Smooth muscle cell (in vitro differentiated cells): ENCODE results near the gene CACNA1F. TPM values are rescaled to one million over a fixed set of nuclear protein-coding genes. Genes with fewer than 3 reads are reported as not detected.

Experiments used
- DNase-seq: peaks from one replicate; lab custom pipeline; 2025; ENCODE audit not compliant: unreplicated experiment; lab: John Stamatoyannopoulos, UW
- H2AFZ ChIP-seq: fragments of 200-600 bp; sonication (generic); 2 replicates; pipeline ENCODE4 v1.6.0; 2016; ENCODE audit warnings: antibody characterized with exemption, low read depth, mild to moderate bottlenecking
- H3F3A ChIP-seq: fragments of 200-600 bp; sonication (generic); 2 replicates; pipeline ENCODE4 v1.6.0; 2017; ENCODE audit warnings: antibody characterized with exemption, low read depth
- H3K27ac ChIP-seq: fragments of 200-600 bp; sonication (generic); 2 replicates; pipeline ENCODE4 v1.5.1; 2016; ENCODE audit warnings: low read depth, mild to moderate bottlenecking
- H3K27me3 ChIP-seq: fragments of 200-600 bp; sonication (generic); 2 replicates; pipeline ENCODE4 v1.6.1; 2016; ENCODE audit warnings: low read depth, mild to moderate bottlenecking
- H3K36me3 ChIP-seq: fragments of 200-600 bp; sonication (generic); 2 replicates; pipeline ENCODE4 v1.5.1; 2016; ENCODE audit warnings: low read depth
- H3K4me1 ChIP-seq: fragments of 200-600 bp; sonication (generic); 2 replicates; pipeline ENCODE4 v1.5.1; 2016; ENCODE audit warnings: low read depth
- H3K4me2 ChIP-seq: fragments of 200-600 bp; sonication (generic); 2 replicates; pipeline ENCODE4 v1.6.0; 2016; ENCODE audit warnings: mild to moderate bottlenecking
- H3K4me3 ChIP-seq: fragments of 200-600 bp; sonication (generic); 2 replicates; pipeline ENCODE4 v1.5.1; 2016; ENCODE audit warnings: mild to moderate bottlenecking
- H3K79me2 ChIP-seq: fragments of 200-600 bp; sonication (generic); 2 replicates; pipeline ENCODE4 v1.6.0; 2016; ENCODE audit warnings: low read depth, mild to moderate bottlenecking
- H3K9ac ChIP-seq: fragments of 200-600 bp; sonication (generic); 2 replicates; pipeline ENCODE4 v1.6.0; 2016; ENCODE audit warnings: low read depth
- H3K9me3 ChIP-seq: fragments of 200-600 bp; sonication (generic); replicated peaks from 2 replicates; pipeline ENCODE4 v1.5.1; 2016; ENCODE audit warnings: low read depth
- H4K20me1 ChIP-seq: fragments of 200-600 bp; sonication (generic); 2 replicates; pipeline ENCODE4 v1.6.0; 2016; ENCODE audit warnings: low read depth
- CTCF ChIP-seq: fragments of 200-600 bp; sonication (generic); IDR thresholded peaks from 2 replicates; pipeline ENCODE4 v1.5.1; 2017; ENCODE audit warnings: borderline replicate concordance, mild to moderate bottlenecking, antibody characterized with exemption; ENCODE audit not compliant: insufficient read depth, poor library complexity, severe bottlenecking
- WGBS: methylation state at CpG from one replicate; pipeline ENCODE4 v1.1.7; 2016; ENCODE audit warnings: low lambda C conversion rate; 5-methylcytosine and 5-hydroxymethylcytosine counted together
- polyA plus RNA-seq: library from polyadenylated mRNA; unstranded; fragments of >200 nt; fragmentation: Nextera tagmentation; extraction: Ambion mirVana; gene quantifications from 2 replicates; pipeline ENCODE4 v1.2.1, GENCODE V29; 2016
- total RNA-seq: library from RNA; depleted of rRNA; stranded (reverse); fragments of >200 nt; gene quantifications from 2 replicates; pipeline ENCODE4 v1.2.3, GENCODE V29; 2014

CACNA1F gene
- total and polyA plus RNA-seq, 2 experiments from 2014 or later, result 0.34 TPM; not detected in 1

GRCh38 chrX:49192722-49193328, 40.3 kb downstream of the CACNA1F start:
- Histone ChIP-seq H3K4me3 (no peak overlapping the region), H4K20me1 (no peaks in the 10 kb centered on the region), H3K27me3 (no peaks in the 10 kb centered on the region), H3K79me2 (no peaks in the 10 kb centered on the region), H3K9ac (no peak overlapping the region), H3K9me3 (no peaks in the 10 kb centered on the region), H3K36me3 (no peaks in the 10 kb centered on the region), H3K4me1 (peaks cover 4% of the 10 kb centered on the region), H2AFZ (no peak overlapping the region), H3K27ac (no peak overlapping the region), H3F3A (no peaks in the 10 kb centered on the region), H3K4me2 (no peak overlapping the region)
- peak; percentile 48 for TF ChIP-seq CTCF
- 74% methylated on average over 8 of the region's 10 CpGs for WGBS
- DNase-seq, result no peak

GRCh38 chrX:49191574-49192011, 41.5 kb downstream of the CACNA1F start:
- 44% methylated on average over 34 of the region's 34 CpGs for WGBS
- Histone ChIP-seq H3K4me1 (peaks cover 4% of the 10 kb centered on the region), H3K9me3 (no peaks in the 10 kb centered on the region), H4K20me1 (no peaks in the 10 kb centered on the region), H2AFZ (no peak overlapping the region), H3K9ac (peak overlapping the region; percentile 34), H3K4me2 (peak overlapping the region; percentile 81), H3K27ac (peak overlapping the region; percentile 41), H3K4me3 (peak overlapping the region; percentile 68), H3K79me2 (no peaks in the 10 kb centered on the region), H3K27me3 (no peaks in the 10 kb centered on the region), H3F3A (no peaks in the 10 kb centered on the region), H3K36me3 (no peaks in the 10 kb centered on the region)
- DNase-seq, result no peak
- no peak for TF ChIP-seq CTCF

GRCh38 chrX:49190821-49191573, 42.1 kb downstream of the CACNA1F start:
- H2AFZ ChIP-seq, result no peak overlapping the region
- no peaks in the 10 kb centered on the region for H4K20me1 ChIP-seq
- 29% methylated on average over 32 of the region's 32 CpGs for WGBS

More at GRCh38 chrX:49190821-49191573, 42.1 kb downstream of the CACNA1F start:
- Histone ChIP-seq H3K4me3 (peak overlapping the region; percentile 68), H3K79me2 (no peaks in the 10 kb centered on the region), H3K36me3 (no peaks in the 10 kb centered on the region), H3K9me3 (no peaks in the 10 kb centered on the region), H3K4me1 (peaks cover 4% of the 10 kb centered on the region), H3K27ac (peak overlapping the region; percentile 53), H3K27me3 (no peaks in the 10 kb centered on the region), H3F3A (no peaks in the 10 kb centered on the region), H3K9ac (peak overlapping the region; percentile 34), H3K4me2 (peak overlapping the region; percentile 81)
- no peak for TF ChIP-seq CTCF
- DNase-seq, result peak; percentile 13
